HepG2 (cell line): Measurements from ENCODE around the gene RBSN. TPM values are rescaled to one million over a fixed set of nuclear protein-coding genes. Genes with fewer than 3 reads are reported as not detected.

Experiments
- BRCA1 ChIP-seq: sonication (generic); formaldehyde crosslinking; IDR thresholded peaks from 2 replicates; pipeline ENCODE4 v1.4.0; 2020; ENCODE audit warnings: missing genetic modification reagents
- EHMT2 ChIP-seq: fragments of 200-600 bp; sonication (generic); IDR thresholded peaks from 2 replicates; pipeline ENCODE4 v1.7.0; 2017; ENCODE audit warnings: antibody characterized with exemption, low read depth, low read length, borderline replicate concordance
- GATAD1 ChIP-seq: IDR thresholded peaks from 2 replicates; pipeline ENCODE4 v1.6.1; 2016; ENCODE audit warnings: missing genetic modification reagents, missing compliant biosample characterization
- MLX ChIP-seq: IDR thresholded peaks from 2 replicates; pipeline ENCODE4 v1.6.1; 2016
- MYC ChIP-seq: sonication (generic); formaldehyde crosslinking; IDR thresholded peaks from 2 replicates; pipeline ENCODE4 v1.9.0; 2021; ENCODE audit warnings: missing genetic modification reagents, borderline replicate concordance
- SKIL ChIP-seq: sonication (generic); formaldehyde crosslinking; IDR thresholded peaks from 2 replicates; pipeline ENCODE4 v1.8.0; 2022; ENCODE audit warnings: missing genetic modification reagents, mild to moderate bottlenecking, moderate library complexity, borderline replicate concordance
- TFAP4 ChIP-seq: sonication (generic); IDR thresholded peaks from 2 replicates; pipeline ENCODE4 v1.6.1; 2016; ENCODE audit warnings: low read depth, borderline replicate concordance
- U2AF1 ChIP-seq: fragments of 200-400 bp; formaldehyde crosslinking; optimal IDR thresholded peaks from 2 replicates; pipeline ENCODE3; 2017; ENCODE audit warnings: mild to moderate bottlenecking, low read depth, low read length
- YY1 ChIP-seq: IDR thresholded peaks from 2 replicates; pipeline ENCODE4 v1.6.1; 2011; ENCODE audit warnings: low read length, low read depth, moderate library complexity, mild to moderate bottlenecking; ENCODE audit not compliant: insufficient read depth, insufficient replicate concordance
- ZBTB4 ChIP-seq: sonication (generic); formaldehyde crosslinking; IDR thresholded peaks from 2 replicates; pipeline ENCODE4 v1.4.0; 2020; ENCODE audit warnings: missing genetic modification reagents, mild to moderate bottlenecking, borderline replicate concordance
- ZFP1 ChIP-seq: IDR thresholded peaks from 2 replicates; pipeline ENCODE4 v1.6.1; 2016
- ZFP90 ChIP-seq: sonication (generic); formaldehyde crosslinking; IDR thresholded peaks from 2 replicates; pipeline ENCODE4 v1.8.0; 2022; ENCODE audit warnings: missing genetic modification reagents, mild to moderate bottlenecking, inconsistent platforms, borderline replicate concordance
- ZNF256 ChIP-seq: sonication (generic); formaldehyde crosslinking; conservative IDR thresholded peaks from 2 replicates; pipeline ENCODE4 v1.4.0; 2020; ENCODE audit warnings: missing genetic modification reagents
- ZNF280B ChIP-seq: sonication (generic); formaldehyde crosslinking; IDR thresholded peaks from 2 replicates; pipeline ENCODE4 v1.5.0; 2020; ENCODE audit warnings: missing genetic modification reagents, mild to moderate bottlenecking, borderline replicate concordance
- ZNF546 ChIP-seq: sonication (generic); formaldehyde crosslinking; conservative IDR thresholded peaks from 2 replicates; pipeline ENCODE4 v1.8.1; 2023; ENCODE audit warnings: mild to moderate bottlenecking, missing genetic modification reagents
- ZNF563 ChIP-seq: sonication (generic); formaldehyde crosslinking; IDR thresholded peaks from 2 replicates; pipeline ENCODE4 v1.8.0; 2022; ENCODE audit warnings: mild to moderate bottlenecking, moderate library complexity, missing genetic modification reagents
- ZNF569 ChIP-seq: sonication (generic); formaldehyde crosslinking; IDR thresholded peaks from 2 replicates; pipeline ENCODE4 v1.5.0; 2020; ENCODE audit warnings: mild to moderate bottlenecking, missing genetic modification reagents, moderate library complexity, borderline replicate concordance
- ZNF570 ChIP-seq: sonication (generic); formaldehyde crosslinking; IDR thresholded peaks from 2 replicates; pipeline ENCODE4 v1.4.0; 2020; ENCODE audit warnings: mild to moderate bottlenecking, missing genetic modification reagents, borderline replicate concordance
- ZNF784 ChIP-seq: sonication (generic); formaldehyde crosslinking; IDR thresholded peaks from 2 replicates; pipeline ENCODE4 v1.5.1; 2020; ENCODE audit warnings: missing genetic modification reagents, mild to moderate bottlenecking, borderline replicate concordance
- polyA plus RNA-seq, 8 experiments: library from polyadenylated mRNA; depleted of rRNA in 3 of 8; stranded (reverse) in 7 of 8; unstranded in 1 of 8; fragments of >200 nt; fragmentation: Illumina TruSeq in 4 of 8; extraction: Trizol in 4 of 8; gene quantifications; 2 replicates each; pipeline versions ENCODE4 v1.2.1 to v1.2.3, GENCODE V29; 2011 to 2016; ENCODE audit warnings: low read depth in 4 of 8, missing spikeins in 1 of 8, mixed read lengths in 1 of 8; ENCODE audit not compliant: insufficient read depth in 1 of 8
- total RNA-seq, 5 experiments: library from RNA; depleted of rRNA; stranded (reverse); fragments of >200 nt; fragmentation: Illumina TruSeq; extraction: Trizol; gene quantifications; 2 replicates each; pipeline ENCODE4 v1.2.3, GENCODE V29; 2016; ENCODE audit warnings: low read depth in 1 of 5

Gene RBSN
- total and polyA plus RNA-seq, 2 of the 13 experiments (the other 11 are each of a cell fraction or from before 2014, with no cell fraction given), result 7.9 to 11.8 TPM

- TF ChIP-seq ZNF280B, result no peak
- peak; percentile 45; the same call in 1 of the 2 replicates for TF ChIP-seq MLX (CRISPR knock-in tag)
- no peak for TF ChIP-seq EHMT2
- 0 out of 2 replicates have a peak, but pooled peaks have one; percentile 24 for TF ChIP-seq ZNF784
- no peak for TF ChIP-seq ZFP90 (CRISPR knock-in tag)
- TF ChIP-seq U2AF1, result no peak
- TF ChIP-seq TFAP4, result peak; percentile 27; the same call in 1 of the 2 replicates
- no peak for TF ChIP-seq ZNF569 (CRISPR knock-in tag)
- TF ChIP-seq YY1, result peak; percentile 73
- no peak for TF ChIP-seq ZNF570 (CRISPR knock-in tag)
- TF ChIP-seq ZFP1 (CRISPR knock-in tag), result no peak
- TF ChIP-seq ZBTB4 (CRISPR knock-in tag), result no peak
- TF ChIP-seq BRCA1 (CRISPR knock-in tag), result no peak
- peak; percentile 57 for TF ChIP-seq ZNF563
- TF ChIP-seq GATAD1, result peak; percentile 89
- no peak for TF ChIP-seq SKIL (CRISPR knock-in tag)
- TF ChIP-seq MYC (CRISPR knock-in tag), result peak; percentile 96
- peak; percentile 63; the same call in 1 of the 2 replicates for TF ChIP-seq ZNF256 (CRISPR knock-in tag)
- peak; percentile 87; the same call in 1 of the 2 replicates for TF ChIP-seq ZNF546
Measured at GRCh38 chr3:15064835-15065549, 34.0 kb downstream of the RBSN start, which contains the start of gene MRPS25 (continued).
